Fibroblast of the aortic adventitia (primary cell): ENCODE data around the gene RGS6. TPM values are rescaled to one million over a fixed set of nuclear protein-coding genes. Genes with fewer than 3 reads are reported as not detected.

Experiments used
- DNase-seq: peaks from one replicate; pipeline ENCODE4 v3.0.0-alpha.2; 2010; ENCODE audit warnings: low read depth
- H3K4me3 ChIP-seq: 2 replicates; pipeline ENCODE4 v1.5.1; 2011; ENCODE audit warnings: low read depth, mild to moderate bottlenecking, control low read depth, low read length, moderate library complexity
- total RNA-seq: library from RNA; depleted of rRNA; stranded (reverse); fragments of >200 nt; gene quantifications from 2 replicates; pipeline ENCODE4 v1.2.3, GENCODE V29; 2012; ENCODE audit warnings: low replicate concordance
- TF ChIP-seq, protein P1 (sequence below): IDR thresholded peaks from 2 replicates; pipeline ENCODE4 v1.5.1; 2011; ENCODE audit warnings: mild to moderate bottlenecking, low read length, control low read depth, inconsistent platforms; ENCODE audit not compliant: insufficient read depth

The RGS6 gene
- total RNA-seq, 1 donor: not detected

- H3K4me3 ChIP-seq: no peak overlapping the region
- TF ChIP-seq, protein P1, sequence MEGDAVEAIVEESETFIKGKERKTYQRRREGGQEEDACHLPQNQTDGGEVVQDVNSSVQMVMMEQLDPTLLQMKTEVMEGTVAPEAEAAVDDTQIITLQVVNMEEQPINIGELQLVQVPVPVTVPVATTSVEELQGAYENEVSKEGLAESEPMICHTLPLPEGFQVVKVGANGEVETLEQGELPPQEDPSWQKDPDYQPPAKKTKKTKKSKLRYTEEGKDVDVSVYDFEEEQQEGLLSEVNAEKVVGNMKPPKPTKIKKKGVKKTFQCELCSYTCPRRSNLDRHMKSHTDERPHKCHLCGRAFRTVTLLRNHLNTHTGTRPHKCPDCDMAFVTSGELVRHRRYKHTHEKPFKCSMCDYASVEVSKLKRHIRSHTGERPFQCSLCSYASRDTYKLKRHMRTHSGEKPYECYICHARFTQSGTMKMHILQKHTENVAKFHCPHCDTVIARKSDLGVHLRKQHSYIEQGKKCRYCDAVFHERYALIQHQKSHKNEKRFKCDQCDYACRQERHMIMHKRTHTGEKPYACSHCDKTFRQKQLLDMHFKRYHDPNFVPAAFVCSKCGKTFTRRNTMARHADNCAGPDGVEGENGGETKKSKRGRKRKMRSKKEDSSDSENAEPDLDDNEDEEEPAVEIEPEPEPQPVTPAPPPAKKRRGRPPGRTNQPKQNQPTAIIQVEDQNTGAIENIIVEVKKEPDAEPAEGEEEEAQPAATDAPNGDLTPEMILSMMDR: no peak
- no peak for DNase-seq
These were observed 590.6 kb downstream of the RGS6 start for GRCh38 chr14:72522847-72523246.

- DNase-seq: peak; percentile 71
- TF ChIP-seq, protein P1: no peak
- H3K4me3 ChIP-seq: no peak overlapping the region
These were observed 591.4 kb downstream of the RGS6 start for GRCh38 chr14:72523424-72524294.

- TF ChIP-seq, protein P1: no peak
- H3K4me3 ChIP-seq: no peak overlapping the region
- no peak for DNase-seq
These were observed 592.0 kb downstream of the RGS6 start for GRCh38 chr14:72524295-72524629.

DNA sequence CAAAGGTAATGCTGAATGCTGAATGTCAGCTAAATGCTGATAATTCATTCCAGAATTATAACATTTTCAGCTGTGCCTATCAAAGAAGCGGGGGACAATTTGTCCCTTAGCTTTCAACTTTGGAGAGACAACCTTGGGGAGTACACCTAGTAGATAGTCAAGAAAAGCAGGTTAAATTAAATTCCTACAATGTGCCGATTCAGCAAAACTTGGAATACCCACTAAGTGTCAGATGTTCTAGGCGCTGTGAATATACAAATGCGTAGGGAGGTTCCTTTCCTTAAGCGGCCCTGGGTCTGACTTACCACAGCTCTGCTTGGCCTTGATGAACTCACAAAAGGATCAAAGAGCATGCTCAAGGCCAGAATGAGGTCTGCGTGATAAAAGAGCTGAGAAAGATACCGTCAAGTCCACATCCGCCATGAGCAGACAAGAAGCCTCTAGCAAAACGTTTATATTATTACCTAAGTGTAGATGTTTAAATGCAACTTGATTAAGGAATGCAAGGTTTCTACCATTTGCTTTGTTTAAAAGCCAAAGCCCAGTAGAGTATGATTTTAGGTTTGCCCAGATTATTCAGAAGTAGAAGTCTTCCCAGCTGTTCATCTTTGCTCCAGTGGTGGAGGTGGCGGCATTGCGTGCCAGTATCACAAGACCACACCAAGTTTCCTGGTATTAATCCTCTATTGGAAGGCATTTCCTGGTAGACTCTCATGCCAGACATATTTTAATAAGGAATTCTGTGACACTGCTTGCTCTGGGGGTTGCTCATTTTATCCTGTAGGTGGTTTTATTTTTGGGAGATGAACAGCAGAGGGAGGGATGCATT lies 593.1 kb downstream of the RGS6 start:
- TF ChIP-seq, protein P1: no peak
- no peak overlapping the region for H3K4me3 ChIP-seq
- peak; percentile 45 for DNase-seq

GRCh38 chr14:72527591-72527990 lies 595.4 kb downstream of the RGS6 start:
- H3K4me3 ChIP-seq: no peak overlapping the region
- DNase-seq: no peak
- TF ChIP-seq, protein P1: no peak

GRCh38 chr14:72528059-72528862 lies 596.0 kb downstream of the RGS6 start:
- H3K4me3 ChIP-seq: no peak overlapping the region
- TF ChIP-seq, protein P1: no peak
- DNase-seq: peak; percentile 59
